ENCODE results near the gene POLR2L.

Gene POLR2L
- total RNA-seq, result 16.5 to 19.0 (median 17.4) reads per million in 4 donors

DNA sequence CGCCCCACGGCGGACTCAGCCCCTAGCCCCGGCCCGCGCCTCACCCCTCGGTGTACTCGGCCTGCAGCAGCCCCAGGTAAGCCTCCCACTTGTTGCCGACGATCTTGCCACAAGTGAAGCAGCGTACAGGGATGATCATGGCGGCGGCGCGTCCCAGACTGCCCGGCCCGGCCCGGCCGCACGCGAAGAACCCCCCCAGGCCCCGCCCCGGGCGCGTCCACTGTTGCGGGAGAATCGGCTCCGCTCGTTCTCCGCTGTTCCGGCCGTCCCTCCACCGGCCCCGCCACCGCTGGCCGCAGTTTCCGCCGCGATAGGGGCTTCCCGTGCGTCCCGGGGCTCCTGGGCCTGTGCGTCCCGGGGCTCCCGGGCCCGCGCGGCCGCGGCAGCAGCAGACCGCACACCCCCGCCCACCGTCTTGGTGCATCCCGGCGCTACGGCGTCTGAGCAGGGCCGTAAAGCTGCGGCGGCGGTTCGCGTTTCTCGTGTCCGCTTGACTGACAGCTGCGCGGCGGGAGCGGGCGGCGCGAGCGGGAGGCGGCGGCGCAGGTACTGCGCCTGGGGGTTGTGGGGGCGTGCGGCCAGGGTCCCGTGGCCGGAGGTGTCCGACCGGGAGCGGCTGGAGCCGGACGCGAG lies at the start of gene POLR2L, which contains the start of gene TSPAN4:
Gene POLR2L (minus strand): TSS at position 160 of the 633 bp plus-strand sequence. CDS start 21 bp downstream, at position 139.
Gene TSPAN4 (plus strand): TSS at position 483 of the 633 bp plus-strand sequence. CDS start 7,453 bp downstream, outside the sequence.
- peak; percentile 75 to 85 (median 82) for DNase-seq

DNA sequence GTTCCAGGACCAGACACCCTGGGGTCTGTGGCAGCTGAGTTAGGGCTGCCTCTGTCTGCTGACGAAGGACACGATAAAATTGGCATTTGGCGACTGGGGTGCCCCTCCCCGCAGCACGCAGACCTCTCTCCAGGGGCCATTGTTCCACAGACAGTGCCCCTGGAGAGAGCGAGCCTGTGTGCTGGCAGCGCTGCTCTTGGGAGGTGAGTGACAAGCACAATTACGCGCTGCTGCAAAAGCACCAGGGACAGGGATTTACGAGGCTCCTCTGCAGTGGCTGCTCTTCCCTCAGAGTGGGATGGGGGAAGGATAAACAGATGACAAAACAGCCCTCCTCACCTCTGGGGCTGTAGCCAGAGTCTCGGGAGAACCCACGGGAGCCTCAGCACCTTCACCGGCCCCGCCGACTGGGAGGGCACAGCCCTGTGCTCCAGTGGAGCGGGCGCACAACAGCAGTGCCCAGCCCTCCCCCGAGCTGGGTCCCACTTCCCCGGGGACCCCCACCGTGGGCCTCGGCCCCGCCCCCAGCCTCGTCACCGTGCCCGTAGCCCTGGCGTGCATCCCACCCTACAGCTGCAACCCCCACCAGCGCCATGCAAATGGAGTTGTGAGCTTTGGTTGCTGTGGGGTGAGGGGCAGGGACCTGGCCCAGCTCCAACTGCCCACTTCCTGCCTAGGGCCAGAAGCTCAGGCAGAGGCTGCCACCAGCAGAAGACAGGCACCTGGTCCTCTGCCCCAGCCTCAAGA lies 48.6 kb upstream of the POLR2L start:
- DNase-seq, result no peak

DNA sequence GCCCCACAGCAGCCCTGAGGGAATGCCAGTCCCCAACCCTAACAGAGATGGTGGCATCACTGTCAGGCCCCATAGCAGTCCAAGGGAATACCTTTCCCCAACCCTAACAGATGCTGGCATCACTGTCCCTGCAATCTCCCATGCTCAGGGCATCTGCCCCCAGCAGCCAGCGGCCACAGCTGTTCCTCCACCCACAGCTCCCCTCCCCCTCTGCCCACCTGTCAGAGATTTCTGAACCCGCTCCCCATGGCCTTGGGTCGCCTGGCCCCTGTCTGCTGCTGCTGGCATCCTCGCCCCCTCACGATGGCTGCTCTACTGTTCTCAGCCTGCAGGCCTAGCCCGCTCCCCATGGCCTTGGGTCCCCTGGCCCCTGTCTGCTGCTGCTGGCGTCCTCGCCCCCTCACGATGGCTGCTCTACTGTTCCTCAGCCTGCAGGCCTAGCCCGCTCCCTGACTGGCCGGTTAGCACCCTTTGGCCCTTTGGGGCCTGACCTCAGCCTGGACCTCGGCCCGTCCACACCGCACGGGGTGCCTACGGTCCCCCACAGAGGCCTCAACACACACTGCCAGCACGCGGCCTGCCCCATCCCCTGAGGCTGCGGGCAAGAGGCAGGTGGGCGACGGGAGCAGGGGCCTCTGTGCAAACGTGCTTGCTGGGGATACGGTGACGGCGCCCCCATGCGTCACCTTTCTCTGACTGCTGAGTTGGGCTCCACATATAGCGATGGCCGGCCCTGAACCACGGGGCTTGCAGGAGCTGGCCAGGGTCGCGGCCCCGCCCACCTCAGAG lies 47.6 kb upstream of the POLR2L start:
- DNase-seq, result no peak

DNA sequence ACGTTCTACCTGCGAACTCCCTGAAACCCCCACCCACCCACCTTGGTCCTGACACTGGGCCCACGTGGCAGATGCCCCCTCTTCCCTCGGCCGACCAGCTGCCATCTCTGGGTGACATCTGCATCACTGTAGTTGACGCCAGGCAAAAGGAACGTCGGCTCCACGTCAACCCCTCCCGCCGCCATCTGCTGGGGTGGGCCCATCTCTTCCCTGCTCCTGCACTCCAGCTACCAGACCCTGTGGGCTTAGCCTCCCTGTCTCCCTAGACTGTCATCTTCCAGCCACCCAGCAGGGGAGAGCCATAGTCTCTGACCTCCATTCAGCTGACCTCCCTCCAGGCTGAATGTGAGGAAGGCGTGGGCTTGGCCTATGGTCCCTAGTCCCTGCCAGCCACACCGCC lies 46.9 kb upstream of the POLR2L start:
- DNase-seq, result no peak

DNA sequence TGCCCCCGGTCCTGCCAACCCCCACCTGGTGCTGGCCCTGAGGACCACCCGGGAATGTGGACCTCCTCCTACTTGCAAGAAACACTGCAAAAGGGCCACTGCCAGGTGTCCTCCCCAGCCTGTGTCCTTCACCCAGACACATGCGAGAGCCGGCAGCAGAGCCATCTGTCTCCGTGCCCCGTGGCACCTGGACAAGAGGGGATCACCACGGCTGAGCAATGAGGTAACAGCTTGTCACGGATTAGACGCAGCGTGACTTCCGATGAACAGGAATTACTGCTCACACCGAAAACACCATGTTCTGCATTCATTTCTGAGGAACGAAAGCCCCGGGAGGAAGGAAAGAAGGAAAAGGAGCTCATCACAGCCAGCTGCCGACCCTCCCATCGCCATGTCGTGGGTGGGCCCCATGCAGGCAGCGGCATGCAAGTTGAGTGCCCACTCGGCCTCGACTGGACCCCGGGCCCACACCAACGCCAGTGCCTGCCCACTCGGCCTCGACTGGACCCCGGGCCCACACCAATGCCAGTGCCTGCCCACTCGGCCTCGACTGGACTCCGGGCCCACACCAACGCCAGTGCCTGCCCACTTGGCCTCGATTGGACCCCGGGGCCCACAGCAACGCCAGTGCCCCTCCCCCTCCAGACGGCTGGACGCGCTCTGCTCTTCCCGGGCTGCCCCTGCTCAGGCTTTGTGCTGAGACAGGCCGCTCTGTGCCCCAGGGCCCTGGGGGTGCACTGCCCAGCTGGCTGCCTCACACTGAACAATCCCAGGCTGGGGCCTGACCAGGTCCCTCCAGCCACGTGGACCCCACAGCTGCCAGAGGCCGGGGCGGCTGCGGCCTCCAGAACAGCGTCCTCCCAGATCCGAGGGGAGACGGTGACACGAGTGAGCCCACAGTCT lies 46.2 kb upstream of the POLR2L start:
- no peak for DNase-seq

DNA sequence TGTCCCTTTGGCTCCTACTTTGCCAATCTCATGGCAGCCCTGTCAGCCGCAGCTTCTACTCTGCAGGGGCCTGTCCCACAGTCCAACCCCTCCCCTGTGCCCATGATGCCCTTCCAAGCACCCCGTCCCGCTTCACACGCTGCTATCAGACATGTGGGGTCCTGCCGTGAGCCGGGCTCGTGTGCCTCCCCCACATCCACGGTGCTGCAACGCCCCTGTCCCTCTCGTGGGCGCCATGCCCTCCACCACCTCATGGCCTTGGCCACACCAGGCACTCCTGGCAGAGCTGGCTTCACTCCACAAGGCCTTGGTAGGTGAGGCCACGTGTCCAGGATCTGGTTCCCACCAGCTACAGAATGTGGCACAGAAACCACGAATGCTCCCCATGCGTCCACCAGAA lies 45.3 kb upstream of the POLR2L start:
- no peak for DNase-seq

DNA sequence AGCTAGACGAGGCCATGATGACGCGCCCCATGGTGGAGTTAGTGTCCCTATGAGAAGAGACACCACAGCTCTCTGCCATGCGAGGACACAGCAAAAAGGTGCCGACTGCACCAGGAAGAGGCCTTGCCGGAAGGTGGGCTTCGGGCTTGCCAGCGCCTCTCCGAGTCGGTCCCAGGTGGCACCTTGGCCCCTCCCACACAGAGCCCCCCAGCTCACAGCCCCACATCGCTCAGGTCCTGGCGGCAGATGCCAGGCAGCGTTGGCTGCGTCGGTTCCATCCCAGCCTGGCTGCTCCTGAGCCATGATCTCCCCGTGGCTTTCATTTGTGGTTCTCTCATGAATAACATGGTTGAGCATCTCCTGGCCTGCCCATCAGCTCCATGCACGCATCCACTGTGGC lies 44.2 kb upstream of the POLR2L start:
- no peak for DNase-seq

DNA sequence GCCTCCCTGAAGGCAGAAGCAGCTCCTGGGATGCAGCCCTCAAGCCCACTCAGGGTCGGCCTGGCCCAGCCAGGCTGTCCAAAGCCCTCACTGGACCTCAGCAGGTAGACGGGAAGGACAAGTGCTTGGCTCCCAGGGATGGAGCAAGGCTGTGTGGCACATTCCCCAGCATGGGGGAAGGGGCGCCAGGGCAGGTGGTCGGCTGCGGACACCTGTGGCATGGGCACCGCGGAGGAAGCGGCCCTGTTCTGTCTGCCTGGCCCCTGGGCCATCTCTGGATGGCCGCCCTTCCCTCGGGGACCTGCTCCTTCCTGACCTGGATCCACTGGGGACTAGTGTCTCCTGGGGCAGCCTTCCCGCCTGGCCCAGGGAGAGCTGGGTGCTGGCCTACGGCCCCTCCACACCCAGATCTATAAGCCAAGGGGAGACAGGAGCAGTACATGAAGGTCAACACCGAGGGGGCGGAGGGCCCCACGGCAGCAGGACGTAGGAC lies 42.3 kb upstream of the POLR2L start:
- no peak for DNase-seq

DNA sequence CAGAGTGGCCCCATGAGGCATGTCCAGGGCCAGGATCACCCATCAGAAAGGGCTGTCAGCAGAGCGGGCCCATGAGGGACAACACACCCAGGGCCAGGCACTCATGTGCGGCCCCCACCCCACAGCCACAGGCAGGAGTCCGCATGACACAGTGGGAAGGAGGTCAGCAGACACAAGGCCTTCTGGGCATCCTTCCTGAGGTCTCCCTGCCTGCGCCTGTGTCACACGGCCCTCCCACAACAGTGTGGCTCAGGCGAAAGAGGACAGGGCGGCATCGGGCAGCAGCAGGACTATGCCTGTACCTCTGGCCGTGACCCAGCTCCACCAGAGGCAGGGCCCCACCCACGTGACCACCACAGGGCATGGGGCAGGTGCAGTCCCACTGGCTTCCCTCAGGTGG lies 41.2 kb upstream of the POLR2L start:
- DNase-seq, result no peak

DNA sequence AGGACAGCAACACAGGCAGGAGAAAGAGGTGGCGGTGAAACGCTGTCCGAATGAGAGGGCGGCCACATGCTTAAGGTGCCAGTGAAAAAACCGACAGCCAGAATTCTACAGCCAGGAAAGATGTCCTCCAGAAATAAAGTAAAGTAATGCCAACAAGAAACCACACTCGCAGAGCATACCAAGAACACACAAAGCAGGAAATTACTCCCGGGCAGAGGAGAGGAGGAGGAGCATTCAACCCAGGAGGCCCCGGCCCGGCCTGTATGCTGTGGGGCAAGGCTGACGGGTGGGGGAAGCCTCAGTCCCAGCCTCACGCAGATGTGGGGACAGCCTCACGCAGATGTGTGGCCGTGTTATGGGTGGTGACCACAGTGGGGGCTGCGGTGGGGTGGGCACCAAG lies 40.3 kb upstream of the POLR2L start:
- DNase-seq, result no peak

DNA sequence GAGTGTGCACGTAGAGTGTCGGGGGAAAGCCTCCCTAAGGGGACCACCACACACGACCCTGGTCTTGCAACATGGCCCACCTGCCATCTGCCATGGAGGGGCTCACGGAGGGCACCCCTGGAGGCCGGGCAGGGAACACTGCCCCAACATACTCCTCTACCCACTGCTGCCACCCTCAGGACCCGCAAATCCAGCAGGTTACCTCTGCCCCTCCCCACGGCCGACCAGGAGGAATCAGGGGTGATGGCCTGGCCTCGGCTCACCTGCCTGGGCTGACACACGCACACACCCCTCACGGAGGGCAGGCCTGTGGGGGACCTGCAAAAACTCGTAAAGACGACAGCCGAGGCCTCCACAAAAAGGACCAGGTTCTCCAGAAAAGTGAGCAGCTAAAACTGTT lies 38.1 kb upstream of the POLR2L start:
- no peak for DNase-seq

DNA sequence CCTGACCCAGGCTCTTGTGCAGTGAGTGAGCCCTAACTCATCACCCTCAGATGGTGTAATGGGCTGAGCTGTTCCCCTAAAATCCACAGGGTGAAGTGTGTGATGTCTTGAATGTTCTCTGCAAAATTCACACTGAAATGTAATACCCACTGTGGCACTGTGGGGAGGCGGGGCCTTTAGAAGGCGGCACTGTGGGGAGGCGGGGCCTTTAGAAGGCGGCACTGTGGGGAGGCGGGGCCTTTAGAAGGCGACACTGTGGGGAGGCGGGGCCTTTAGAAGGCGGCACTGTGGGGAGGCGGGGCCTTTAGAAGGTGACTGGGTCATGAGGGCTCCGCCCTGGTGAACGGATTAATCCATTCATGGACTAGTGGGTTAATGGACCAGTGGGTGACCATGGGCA lies 35.2 kb upstream of the POLR2L start:
- DNase-seq, result no peak

DNA sequence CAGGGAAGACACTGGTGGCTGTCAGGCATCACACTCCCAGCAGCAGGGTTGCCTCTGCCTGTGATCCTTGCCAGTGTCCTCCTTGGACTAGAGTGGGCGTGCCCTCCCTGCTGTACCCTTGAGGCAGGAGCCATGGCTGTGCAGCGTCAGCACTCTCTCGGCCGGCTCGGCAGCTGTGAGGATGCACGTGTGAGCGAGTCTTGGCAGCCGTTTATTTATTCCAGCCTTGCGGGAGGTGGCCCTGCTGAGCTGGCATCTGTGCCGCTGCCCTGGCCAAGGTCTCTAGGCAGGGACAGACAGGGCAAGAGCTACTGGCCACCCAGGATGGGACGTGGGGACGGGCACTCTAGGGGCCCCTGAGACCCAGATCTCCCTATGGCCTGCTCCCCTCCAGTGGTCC lies 34.2 kb upstream of the POLR2L start:
- DNase-seq, result no peak

DNA sequence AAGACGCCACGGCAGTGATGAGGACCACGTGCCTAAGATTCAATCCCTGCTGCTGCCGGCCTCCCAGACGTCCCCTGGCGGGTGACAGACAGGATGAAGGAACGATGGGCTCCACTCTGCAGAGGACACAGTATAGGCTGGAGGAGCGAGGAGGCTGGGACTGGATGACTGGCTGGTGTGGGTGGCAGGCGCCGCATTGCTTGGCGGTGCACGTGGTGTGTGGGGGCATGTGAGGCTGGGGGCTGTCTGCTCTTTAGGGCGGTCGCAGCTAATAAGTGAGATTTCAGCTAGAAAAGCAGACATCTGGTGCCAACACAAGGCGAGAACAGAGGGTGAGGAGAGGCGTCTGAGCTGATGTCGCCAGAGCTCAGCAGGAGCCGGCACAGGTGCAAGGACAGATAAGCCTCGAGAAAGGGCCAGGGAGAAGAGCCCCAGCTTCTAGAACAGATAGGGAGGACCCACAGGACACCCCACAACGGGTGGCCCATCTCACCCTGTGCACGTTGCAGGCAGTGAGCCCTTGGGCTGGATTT lies 33.5 kb upstream of the POLR2L start:
- no peak for DNase-seq

DNA sequence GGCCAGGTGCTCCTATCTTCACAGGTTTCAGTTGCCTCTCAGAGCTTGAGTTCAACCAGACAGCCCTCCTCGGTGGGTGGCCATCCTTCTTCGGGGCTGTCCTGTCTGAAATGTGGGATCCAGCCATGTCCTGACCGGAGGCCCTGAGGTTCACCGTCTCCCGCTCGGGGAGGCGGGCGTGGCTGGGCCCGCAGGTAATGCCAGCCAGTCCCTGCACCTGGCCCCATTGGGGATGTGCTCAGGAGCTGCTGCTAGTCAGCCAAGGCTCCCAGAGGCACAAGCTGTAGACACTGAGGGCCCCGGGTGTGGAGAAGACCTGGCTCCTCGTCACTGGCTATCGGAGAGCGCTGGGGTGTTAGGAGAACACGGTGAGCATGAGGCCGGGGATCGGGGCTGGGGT lies 32.9 kb upstream of the POLR2L start:
- DNase-seq, result no peak

DNA sequence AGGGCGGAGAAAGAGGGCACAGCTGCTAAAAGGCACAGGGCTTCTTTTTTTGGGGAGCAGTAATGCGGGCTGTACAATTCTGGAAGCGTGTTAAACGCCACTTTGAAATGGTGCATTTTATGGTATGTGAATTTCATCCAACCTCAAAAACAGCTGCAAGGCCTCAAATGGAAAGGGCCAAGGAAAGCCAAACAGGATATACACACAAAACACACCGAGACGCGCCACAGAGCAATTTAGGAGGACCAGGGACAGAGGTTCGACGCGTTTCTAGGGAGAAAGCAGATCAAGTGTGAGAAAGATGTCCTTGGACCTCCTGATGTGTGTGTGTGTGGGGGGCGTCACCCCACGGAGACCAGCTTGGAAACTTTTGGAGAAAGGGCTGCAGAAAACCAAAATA lies 31.4 kb upstream of the POLR2L start:
- DNase-seq, result no peak

DNA sequence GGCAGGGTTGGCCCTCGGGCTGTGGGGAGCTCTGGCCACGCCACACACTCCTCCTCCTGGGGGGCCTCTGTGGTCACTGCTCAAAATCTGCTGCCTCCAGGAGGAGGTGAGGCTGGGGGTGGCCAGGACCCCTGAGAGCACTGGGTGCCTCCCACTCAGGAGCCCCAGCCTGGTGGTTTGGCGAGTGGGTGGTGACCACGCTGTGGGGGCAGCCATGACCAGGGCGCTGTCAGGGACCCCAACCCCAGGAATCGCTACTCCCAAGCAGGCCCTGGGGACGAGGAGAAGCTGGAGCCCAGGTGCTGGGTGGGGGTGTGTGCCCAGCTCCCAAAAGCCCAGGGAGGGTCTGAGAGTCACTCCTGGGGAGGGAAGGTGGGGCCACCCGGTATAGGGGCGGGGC lies 30.5 kb upstream of the POLR2L start:
- DNase-seq, result no peak

DNA sequence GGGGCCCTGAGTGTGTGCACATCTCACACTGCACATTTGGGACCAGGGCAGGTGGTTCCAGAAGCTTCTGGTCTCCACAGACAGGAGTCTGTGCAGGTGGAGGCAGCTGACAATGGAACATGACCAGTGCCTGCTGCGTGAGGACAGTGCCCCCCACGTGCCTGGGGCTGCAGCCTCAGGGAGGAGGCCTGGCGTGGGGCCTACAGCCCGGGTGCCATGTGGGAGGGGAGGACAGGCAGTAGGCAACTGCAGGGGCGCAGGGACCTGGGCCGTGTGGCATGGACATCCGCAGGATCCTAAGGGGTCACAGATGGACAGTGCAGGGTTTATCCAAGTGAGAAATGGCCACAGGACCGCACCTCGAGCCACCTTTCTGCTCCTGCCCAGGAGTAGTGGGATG lies 29.1 kb upstream of the POLR2L start:
- no peak for DNase-seq

DNA sequence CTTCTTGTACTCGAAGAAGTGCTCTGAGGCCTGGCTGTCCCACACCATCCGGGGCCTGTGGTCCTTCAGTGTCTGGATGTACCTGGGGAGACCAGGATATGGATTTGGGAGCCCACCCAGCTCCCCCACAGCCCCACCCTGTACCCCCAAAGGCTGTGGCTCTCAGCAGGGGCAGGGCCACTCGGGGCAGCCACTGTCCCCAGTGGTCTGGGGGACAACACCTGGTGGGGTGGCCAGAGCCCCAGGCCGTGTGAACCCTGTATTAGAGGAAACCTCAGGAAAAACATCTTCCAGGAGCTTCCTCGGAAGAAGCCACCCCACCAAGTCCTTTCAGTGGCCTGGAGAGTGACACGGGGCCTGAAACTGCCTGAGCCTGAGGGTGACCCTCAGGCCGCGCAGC lies 28.1 kb upstream of the POLR2L start:
- DNase-seq, result no peak

DNA sequence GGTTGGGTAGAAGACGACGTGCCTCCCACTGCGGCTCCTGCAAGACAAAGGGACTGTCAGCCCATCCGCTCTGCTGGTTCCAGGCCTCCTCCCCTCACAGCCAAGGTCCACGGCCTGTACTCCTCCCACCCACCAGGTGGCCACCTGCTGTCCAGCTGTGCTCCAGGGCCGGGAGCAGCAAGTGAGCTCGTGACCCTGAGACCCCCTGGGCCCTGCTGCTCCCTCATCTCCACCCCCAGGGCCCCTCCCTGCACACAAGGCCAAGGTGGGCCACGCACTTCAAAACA lies 27.7 kb upstream of the POLR2L start:
- DNase-seq, result no peak

DNA sequence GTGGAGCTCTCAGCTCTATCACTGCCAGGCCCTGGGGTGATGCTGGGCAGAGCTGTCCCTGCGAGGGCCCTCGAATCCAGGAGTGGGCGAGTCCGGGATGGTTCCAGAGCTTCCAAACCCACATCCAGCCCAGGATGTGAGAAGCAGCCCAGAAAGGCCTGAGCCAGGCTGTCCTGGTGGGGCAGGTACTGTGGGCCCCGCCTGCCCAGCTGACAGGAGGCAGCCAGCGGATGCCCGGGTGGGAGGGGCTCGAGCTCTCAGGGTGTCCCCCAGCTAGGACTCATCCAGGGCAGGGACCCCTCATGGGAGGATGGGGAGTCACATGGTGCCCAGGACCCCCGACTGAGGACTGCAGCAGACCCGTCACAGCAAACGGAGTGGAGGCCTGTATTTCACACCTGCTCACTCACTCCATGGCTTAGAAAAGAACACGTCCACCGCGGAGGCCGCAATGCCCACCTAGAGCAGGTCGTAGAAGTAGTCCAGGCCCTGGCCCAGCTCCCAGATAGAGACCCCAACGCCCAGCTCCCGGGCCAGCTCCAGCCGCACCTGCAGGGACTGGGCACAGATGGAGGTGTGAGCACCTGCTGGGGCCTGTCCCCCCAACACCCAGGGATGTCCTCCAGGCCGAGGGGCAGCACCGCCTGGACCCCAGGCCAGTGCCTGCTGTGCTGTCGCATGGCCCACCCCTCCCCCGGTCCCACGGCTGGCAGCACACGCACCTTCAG lies 27.2 kb upstream of the POLR2L start:
- DNase-seq, result no peak

DNA sequence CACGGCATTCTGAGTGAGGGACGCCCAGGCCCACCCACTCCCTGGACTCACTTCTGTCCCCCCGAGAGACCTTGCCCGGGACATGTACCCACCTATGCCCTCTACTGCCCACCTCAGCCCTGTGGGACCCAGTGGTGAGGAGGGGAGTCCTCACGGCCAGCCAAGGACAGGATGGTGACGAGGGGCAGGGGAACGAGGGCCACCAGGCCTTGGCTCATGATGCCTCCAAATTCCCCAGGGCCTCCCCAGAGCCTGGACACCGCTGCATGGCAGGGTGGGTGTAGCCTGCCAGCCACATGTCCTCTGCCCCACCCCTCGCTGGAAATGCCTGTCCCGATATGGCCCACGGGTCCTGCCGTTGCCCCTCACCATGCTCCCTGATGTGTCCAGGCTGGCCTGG lies 26.5 kb upstream of the POLR2L start:
- DNase-seq, result no peak
